ENCODE data around the gene NUP35.

DNA sequence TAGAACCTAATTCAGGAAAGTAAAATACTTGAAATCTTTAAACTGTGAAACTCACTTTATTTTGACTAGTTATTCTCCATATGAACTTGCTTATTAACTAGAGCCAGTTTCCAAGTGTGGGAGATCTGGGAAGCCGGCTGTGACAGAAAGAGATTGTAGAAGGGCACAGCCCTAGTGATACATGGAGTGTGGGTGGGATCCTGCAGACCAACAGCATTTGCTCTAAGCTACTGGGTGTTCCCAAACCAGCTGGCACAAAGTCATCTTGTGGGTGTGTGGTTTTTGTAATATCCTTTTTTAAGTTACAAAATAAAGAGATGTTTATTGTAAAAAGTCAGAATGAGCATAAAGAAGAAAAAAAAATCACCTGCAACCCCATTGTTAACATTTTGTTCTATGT is 42.3 kb upstream of the NUP35 start:
- no peak for TF ChIP-seq POLR2A (IDR thresholded peaks at IDR 0.05; ENCODE audit: low read length)
- TF ChIP-seq, protein P1, sequence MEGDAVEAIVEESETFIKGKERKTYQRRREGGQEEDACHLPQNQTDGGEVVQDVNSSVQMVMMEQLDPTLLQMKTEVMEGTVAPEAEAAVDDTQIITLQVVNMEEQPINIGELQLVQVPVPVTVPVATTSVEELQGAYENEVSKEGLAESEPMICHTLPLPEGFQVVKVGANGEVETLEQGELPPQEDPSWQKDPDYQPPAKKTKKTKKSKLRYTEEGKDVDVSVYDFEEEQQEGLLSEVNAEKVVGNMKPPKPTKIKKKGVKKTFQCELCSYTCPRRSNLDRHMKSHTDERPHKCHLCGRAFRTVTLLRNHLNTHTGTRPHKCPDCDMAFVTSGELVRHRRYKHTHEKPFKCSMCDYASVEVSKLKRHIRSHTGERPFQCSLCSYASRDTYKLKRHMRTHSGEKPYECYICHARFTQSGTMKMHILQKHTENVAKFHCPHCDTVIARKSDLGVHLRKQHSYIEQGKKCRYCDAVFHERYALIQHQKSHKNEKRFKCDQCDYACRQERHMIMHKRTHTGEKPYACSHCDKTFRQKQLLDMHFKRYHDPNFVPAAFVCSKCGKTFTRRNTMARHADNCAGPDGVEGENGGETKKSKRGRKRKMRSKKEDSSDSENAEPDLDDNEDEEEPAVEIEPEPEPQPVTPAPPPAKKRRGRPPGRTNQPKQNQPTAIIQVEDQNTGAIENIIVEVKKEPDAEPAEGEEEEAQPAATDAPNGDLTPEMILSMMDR (IDR thresholded peaks at IDR 0.05), result no peak
- TF ChIP-seq SMC3 (IDR thresholded peaks at IDR 0.05), result no peak
- no peak for TF ChIP-seq NFE2L2 (conservative IDR thresholded peaks at IDR 0.05; ENCODE audit: low read length)
- no peak for TF ChIP-seq RARB (CRISPR knock-in tag; IDR thresholded peaks at IDR 0.05)

All from A549 (cell line).